GM12878 (cell line): ENCODE measurements around the gene ITPRIPL1. TPM values are rescaled to one million over a fixed set of nuclear protein-coding genes. Genes with fewer than 3 reads are reported as not detected.

Source experiments
- ASH2L ChIP-seq: fragments of 300-600, 200-600 bp; sonication (generic); IDR thresholded peaks from 2 replicates; pipeline ENCODE4 v1.6.1; 2017; ENCODE audit warnings: low read depth, mild to moderate bottlenecking, borderline replicate concordance
- ATF7 ChIP-seq: fragments of 450-650 bp; IDR thresholded peaks from 2 replicates; pipeline ENCODE4 v1.6.1; 2016; ENCODE audit warnings: low read depth, mild to moderate bottlenecking
- BMI1 ChIP-seq: fragments of 450-650 bp; IDR thresholded peaks from 2 replicates; pipeline ENCODE4 v1.6.1; 2016; ENCODE audit warnings: mild to moderate bottlenecking, moderate library complexity, borderline replicate concordance
- CHD1 ChIP-seq: IDR thresholded peaks from 2 replicates; pipeline ENCODE4 v1.6.1; 2012; ENCODE audit warnings: low read depth, low read length, improper control_type of control experiment
- ESRRA ChIP-seq: IDR thresholded peaks from 2 replicates; pipeline ENCODE4 v1.6.1; 2012; ENCODE audit warnings: mild to moderate bottlenecking, low read length, improper control_type of control experiment
- IKZF2 ChIP-seq, 2 experiments: fragments of 450-650 bp; IDR thresholded peaks; 2 replicates each; pipeline ENCODE4 v1.6.1; 2017; ENCODE audit warnings: mild to moderate bottlenecking in 2 of 2, moderate library complexity in 2 of 2
- JUND ChIP-seq: IDR thresholded peaks from 2 replicates; pipeline ENCODE4 v1.6.1; 2012; ENCODE audit warnings: low read depth, mild to moderate bottlenecking, low read length, improper control_type of control experiment, moderate library complexity
- NRF1 ChIP-seq: conservative IDR thresholded peaks from 2 replicates; pipeline ENCODE4 v1.6.1; 2011; ENCODE audit warnings: mild to moderate bottlenecking, low read depth, low read length, improper control_type of control experiment
- POLR2A ChIP-seq: IDR thresholded peaks from 2 replicates; pipeline ENCODE4 v1.6.1; 2011; ENCODE audit warnings: low read depth, mild to moderate bottlenecking, low read length
- POLR2AphosphoS2 ChIP-seq: IDR thresholded peaks from 2 replicates; pipeline ENCODE4 v1.6.1; 2011; ENCODE audit warnings: low read depth, mild to moderate bottlenecking, low read length, improper control_type of control experiment, moderate library complexity
- POLR2AphosphoS5 ChIP-seq: IDR thresholded peaks from 2 replicates; pipeline ENCODE4 v1.6.1; 2011; ENCODE audit warnings: mild to moderate bottlenecking, low read length, inconsistent platforms
- POU2F2 ChIP-seq: IDR thresholded peaks from 3 replicates; pipeline ENCODE4 v1.6.1; 2011; ENCODE audit warnings: low read depth, mild to moderate bottlenecking, low read length, borderline replicate concordance
- RUNX3 ChIP-seq: IDR thresholded peaks from 2 replicates; pipeline ENCODE4 v1.6.1; 2012; ENCODE audit warnings: low read length, inconsistent platforms
- TBL1XR1 ChIP-seq: IDR thresholded peaks from 2 replicates; pipeline ENCODE4 v1.6.1; 2012; ENCODE audit warnings: low read depth, low read length, improper control_type of control experiment
- YY1 ChIP-seq: IDR thresholded peaks from 2 replicates; pipeline ENCODE4 v1.6.1; 2011; ENCODE audit warnings: low read depth, mild to moderate bottlenecking, low read length
- polyA plus RNA-seq, 11 experiments: library from polyadenylated mRNA; depleted of rRNA in 4 of 11; unstranded in 6 of 11; stranded (reverse) in 5 of 11; fragments of >200 nt; fragmentation: Nextera tagmentation in 4 of 11; fragmentation: Illumina TruSeq in 1 of 11; extraction: Ambion mirVana in 4 of 11; extraction: Trizol in 1 of 11; gene quantifications; 1 replicate in 1 of 11; 2 replicates in 10 of 11; pipeline versions ENCODE4 v1.2.1 to v1.2.3, GENCODE V29; 2011 to 2016; ENCODE audit warnings: inconsistent platforms in 2 of 11, missing spikeins in 2 of 11, low read depth in 1 of 11
- total RNA-seq, 4 experiments: library from RNA; depleted of rRNA in 3 of 4; stranded (reverse); fragments of >200 nt in 3 of 4; fragmentation: Illumina TruSeq in 1 of 4; extraction: Trizol in 1 of 4; gene quantifications; 2 replicates each; pipeline versions ENCODE4 v1.2.1 to v1.2.3, GENCODE V29; 2013 to 2021
- TF ChIP-seq, protein P1 (sequence below): IDR thresholded peaks from 2 replicates; pipeline ENCODE4 v1.6.1; 2011; ENCODE audit warnings: low read depth, low read length, improper control_type of control experiment, borderline replicate concordance
- TF ChIP-seq, protein P2 (sequence below): fragments of 450-650 bp; IDR thresholded peaks from 2 replicates; pipeline ENCODE4 v1.6.1; 2016; ENCODE audit warnings: mild to moderate bottlenecking

ITPRIPL1 gene
- total and polyA plus RNA-seq, 10 of the 15 experiments (the other 5 are each of a cell fraction or from before 2014, with no cell fraction given) = 4.9 to 28.7 (median 14.3) TPM

- TF ChIP-seq ASH2L = no peak
- peak in 1 of 2 experiments; percentile 6; a peak in 2 of 4 replicates for TF ChIP-seq IKZF2 (IDR thresholded peaks at IDR 0.05)
- TF ChIP-seq POLR2AphosphoS5 = peak; percentile 65; the same call in 1 of the 2 replicates
- no peak for TF ChIP-seq BMI1
- no peak for TF ChIP-seq ATF7
- TF ChIP-seq, protein P1, sequence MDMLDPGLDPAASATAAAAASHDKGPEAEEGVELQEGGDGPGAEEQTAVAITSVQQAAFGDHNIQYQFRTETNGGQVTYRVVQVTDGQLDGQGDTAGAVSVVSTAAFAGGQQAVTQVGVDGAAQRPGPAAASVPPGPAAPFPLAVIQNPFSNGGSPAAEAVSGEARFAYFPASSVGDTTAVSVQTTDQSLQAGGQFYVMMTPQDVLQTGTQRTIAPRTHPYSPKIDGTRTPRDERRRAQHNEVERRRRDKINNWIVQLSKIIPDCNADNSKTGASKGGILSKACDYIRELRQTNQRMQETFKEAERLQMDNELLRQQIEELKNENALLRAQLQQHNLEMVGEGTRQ = no peak
- peak; percentile 77 for TF ChIP-seq POLR2A
- TF ChIP-seq POU2F2 = peak; percentile 30; the same call in 1 of the 3 replicates
- TF ChIP-seq, protein P2, sequence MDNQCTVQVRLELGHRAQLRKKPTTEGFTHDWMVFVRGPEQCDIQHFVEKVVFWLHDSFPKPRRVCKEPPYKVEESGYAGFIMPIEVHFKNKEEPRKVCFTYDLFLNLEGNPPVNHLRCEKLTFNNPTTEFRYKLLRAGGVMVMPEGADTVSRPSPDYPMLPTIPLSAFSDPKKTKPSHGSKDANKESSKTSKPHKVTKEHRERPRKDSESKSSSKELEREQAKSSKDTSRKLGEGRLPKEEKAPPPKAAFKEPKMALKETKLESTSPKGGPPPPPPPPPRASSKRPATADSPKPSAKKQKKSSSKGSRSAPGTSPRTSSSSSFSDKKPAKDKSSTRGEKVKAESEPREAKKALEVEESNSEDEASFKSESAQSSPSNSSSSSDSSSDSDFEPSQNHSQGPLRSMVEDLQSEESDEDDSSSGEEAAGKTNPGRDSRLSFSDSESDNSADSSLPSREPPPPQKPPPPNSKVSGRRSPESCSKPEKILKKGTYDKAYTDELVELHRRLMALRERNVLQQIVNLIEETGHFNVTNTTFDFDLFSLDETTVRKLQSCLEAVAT = 0 out of 2 replicates have a peak, but pooled peaks have one; percentile 13
- no peak for TF ChIP-seq JUND
- TF ChIP-seq POLR2AphosphoS2 = no peak
- TF ChIP-seq ESRRA = no peak
- no peak for TF ChIP-seq TBL1XR1
- TF ChIP-seq CHD1 = 0 out of 2 replicates have a peak, but pooled peaks have one; percentile 57
- no peak for TF ChIP-seq NRF1
- peak; percentile 26; the same call in 1 of the 2 replicates for TF ChIP-seq YY1
- TF ChIP-seq RUNX3 = peak; percentile 27; the same call in 1 of the 2 replicates
Observed at GRCh38 chr2:96336104-96336775, 11.1 kb downstream of the ITPRIPL1 start (continued).
